Type B pancreatic cell (in vitro differentiated cells): ENCODE data around the gene COL5A2. TPM values are rescaled to one million over a fixed set of nuclear protein-coding genes. Genes with fewer than 3 reads are reported as not detected.

Experiments
- DNase-seq: peaks from one replicate; pipeline ENCODE4 v3.0.0; 2021; ENCODE audit warnings: mixed read lengths; ENCODE audit not compliant: unreplicated experiment; ENCODE audit errors: extremely low spot score
- H3K27ac Mint-ChIP-seq: 2 replicates; pipeline ENCODE4 v1.8.0; 2021; ENCODE audit warnings: mild to moderate bottlenecking, mixed read lengths
- H3K27me3 Mint-ChIP-seq: 2 replicates; pipeline ENCODE4 v1.8.0; 2021; ENCODE audit warnings: mixed read lengths
- H3K36me3 Mint-ChIP-seq: 2 replicates; pipeline ENCODE4 v1.8.0; 2021; ENCODE audit warnings: mixed read lengths
- H3K4me1 Mint-ChIP-seq: one replicate; pipeline ENCODE4 v1.8.0; 2021; ENCODE audit warnings: mixed read lengths; ENCODE audit not compliant: unreplicated experiment
- H3K4me3 Mint-ChIP-seq: 2 replicates; pipeline ENCODE4 v1.8.0; 2021; ENCODE audit warnings: mild to moderate bottlenecking, mixed read lengths
- H3K9me3 Mint-ChIP-seq: 2 replicates; pipeline ENCODE4 v1.8.0; 2021; ENCODE audit warnings: mixed read lengths
- CTCF ChIP-seq: fragments of 200-600 bp; sonication (generic); conservative IDR thresholded peaks from 2 replicates; pipeline ENCODE4 v1.5.0; 2021; ENCODE audit warnings: antibody characterized with exemption, mild to moderate bottlenecking
- total RNA-seq: library from RNA; stranded (reverse); gene quantifications from 2 replicates; pipeline ENCODE4 v1.2.1, GENCODE V29; 2021; ENCODE audit warnings: low replicate concordance

The COL5A2 gene
- total RNA-seq, 1 donor from 2014 or later, result 137 TPM

DNA sequence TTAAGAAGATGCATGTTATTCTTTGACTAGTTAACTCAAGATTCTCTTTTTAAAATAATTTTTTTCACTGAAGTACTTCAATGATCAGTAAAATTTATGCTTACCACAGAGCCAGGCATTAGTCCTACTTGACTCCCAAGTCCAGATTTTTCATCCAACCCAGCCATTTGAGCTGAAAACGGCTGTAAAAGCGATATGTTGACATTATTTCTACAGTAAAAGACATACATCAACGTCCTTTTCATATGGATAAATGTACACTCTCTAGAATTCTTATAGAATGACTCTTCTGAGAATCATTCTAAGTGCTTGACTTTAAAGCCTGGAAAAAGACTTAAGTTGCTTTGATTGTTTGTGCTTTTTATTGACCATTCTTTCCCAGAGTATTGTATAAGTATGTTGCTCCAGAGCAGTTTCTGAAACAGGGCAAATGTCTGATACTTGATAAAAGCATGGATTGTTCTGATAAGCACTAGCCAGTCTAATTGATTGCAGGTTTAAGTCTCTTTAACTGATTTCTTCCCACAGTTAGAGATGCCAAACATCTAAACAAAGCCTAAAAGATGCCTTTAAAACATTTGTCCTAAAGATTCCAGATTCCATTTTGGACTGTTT lies 90.9 kb downstream of the COL5A2 start:
- H3K9me3 Mint-ChIP-seq, result no peaks in the 10 kb centered on the region
- H3K4me3 Mint-ChIP-seq, result no peak overlapping the region
- H3K4me1 Mint-ChIP-seq, result peaks cover 9% of the 10 kb centered on the region
- no peak overlapping the region for H3K27ac Mint-ChIP-seq
- no peak for DNase-seq
- no peaks in the 10 kb centered on the region for H3K27me3 Mint-ChIP-seq
- TF ChIP-seq CTCF, result no peak
- H3K36me3 Mint-ChIP-seq, result peaks cover 22% of the 10 kb centered on the region

GRCh38 chr2:189086710-189087109 lies 92.9 kb downstream of the COL5A2 start:
- Mint-ChIP-seq H3K27me3 (no peaks in the 10 kb centered on the region), H3K9me3 (no peaks in the 10 kb centered on the region), H3K36me3 (peaks cover 18% of the 10 kb centered on the region), H3K4me1 (peaks cover 17% of the 10 kb centered on the region), H3K4me3 (no peak overlapping the region), H3K27ac (no peak overlapping the region)
- no peak for TF ChIP-seq CTCF
- no peak for DNase-seq

DNA sequence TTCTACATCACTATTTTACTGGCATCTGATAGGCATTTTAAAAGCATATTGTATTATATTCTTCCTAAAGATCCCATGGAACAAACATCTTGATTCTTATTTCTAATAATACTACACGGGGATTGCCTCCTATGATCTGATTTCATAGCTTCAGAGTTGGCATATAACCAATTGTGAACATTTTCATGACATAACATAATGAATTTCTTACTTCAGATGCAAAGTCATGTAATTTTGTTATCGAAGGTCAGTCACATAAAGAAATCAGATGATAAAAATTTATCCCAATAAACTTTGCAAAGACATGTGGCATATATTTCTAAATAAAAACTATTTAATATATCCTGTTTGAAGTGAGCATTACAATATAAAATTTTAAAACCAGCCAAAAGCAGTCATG lies 93.3 kb downstream of the COL5A2 start:
- Mint-ChIP-seq H3K9me3 (no peaks in the 10 kb centered on the region), H3K4me3 (no peak overlapping the region), H3K27ac (no peak overlapping the region), H3K27me3 (no peaks in the 10 kb centered on the region), H3K36me3 (peaks cover 18% of the 10 kb centered on the region), H3K4me1 (peaks cover 18% of the 10 kb centered on the region)
- no peak for TF ChIP-seq CTCF
- no peak for DNase-seq

DNA sequence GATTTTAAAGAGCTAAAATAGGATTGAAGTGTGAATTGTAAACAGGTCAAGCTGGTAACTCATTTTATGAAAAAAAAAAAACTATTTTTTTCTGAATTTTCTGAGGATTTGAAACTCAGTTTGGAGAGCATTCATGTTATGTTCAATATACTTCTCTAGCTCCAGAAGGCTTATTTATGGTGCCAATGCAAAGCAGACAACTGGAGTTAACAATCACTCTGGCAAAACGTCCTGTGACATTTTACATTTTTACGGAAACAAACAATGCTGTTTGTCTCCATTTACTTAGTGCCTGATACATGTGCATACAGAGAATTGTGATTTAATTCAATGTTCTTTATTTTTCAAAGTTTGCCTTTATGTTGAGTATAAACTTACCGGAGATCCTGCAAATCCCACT lies 96.0 kb downstream of the COL5A2 start:
- TF ChIP-seq CTCF, result no peak
- Mint-ChIP-seq H3K27ac (no peak overlapping the region), H3K36me3 (peaks cover 8% of the 10 kb centered on the region), H3K9me3 (no peaks in the 10 kb centered on the region), H3K4me1 (peaks cover 16% of the 10 kb centered on the region), H3K27me3 (no peaks in the 10 kb centered on the region), H3K4me3 (no peak overlapping the region)
- DNase-seq, result no peak

- TF ChIP-seq CTCF, result no peak
- Mint-ChIP-seq H3K27ac (peak overlapping the region; percentile 42), H3K9me3 (no peaks in the 10 kb centered on the region), H3K4me3 (peak overlapping the region; percentile 4), H3K36me3 (peaks cover 12% of the 10 kb centered on the region), H3K27me3 (no peaks in the 10 kb centered on the region), H3K4me1 (peaks cover 16% of the 10 kb centered on the region)
- no peak for DNase-seq
These were observed 96.5 kb downstream of the COL5A2 start for GRCh38 chr2:189083106-189083505.
